HG03060 (cell line): Measurements from ENCODE around the gene GREB1.

ENCODE experiments used
- ATAC-seq: cut with Tn5 transposase; IDR thresholded peaks from one replicate; pipeline ENCODE4 v1.9.1; 2021; ENCODE audit warnings: low read depth, moderate number of reproducible peaks; ENCODE audit not compliant: unreplicated experiment

Gene GREB1

DNA sequence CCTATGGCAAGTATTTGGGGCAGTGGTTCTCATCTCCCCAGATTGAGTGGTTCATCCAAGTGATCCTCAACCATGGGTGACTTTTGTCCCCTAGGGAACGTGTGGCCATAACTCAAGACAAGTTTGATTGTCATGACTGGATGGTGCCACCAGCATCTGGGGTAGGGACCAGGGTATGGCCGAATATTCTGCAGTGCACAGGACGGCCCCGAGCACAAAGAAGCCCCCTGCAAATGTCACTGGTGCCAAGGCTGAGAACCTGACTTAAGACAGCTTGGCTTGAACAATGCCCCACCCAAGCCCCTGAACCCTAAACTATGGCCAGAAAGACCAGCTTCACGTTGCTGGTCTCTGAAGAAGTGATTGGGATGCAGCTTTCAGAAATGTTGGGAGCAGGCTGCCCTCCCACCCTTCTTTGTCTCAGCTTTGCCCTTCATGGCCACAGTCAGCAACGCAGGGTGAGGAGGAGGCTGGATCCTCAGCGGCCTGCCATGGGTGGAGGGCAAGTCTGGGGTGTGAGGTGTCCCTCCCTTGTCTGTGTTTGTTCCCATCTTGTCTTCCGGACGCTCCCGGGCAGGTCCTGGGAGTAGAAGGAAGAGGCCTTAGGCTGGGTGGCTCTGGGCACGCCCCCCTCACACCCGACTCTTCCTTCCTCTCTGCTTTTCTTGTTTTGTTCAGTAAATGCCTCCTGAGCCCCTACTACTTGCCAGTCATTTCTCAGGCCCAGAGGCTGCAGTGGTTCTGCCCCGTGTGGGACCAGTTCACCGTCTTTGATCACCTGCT lies 43.4 kb downstream of the GREB1 start:
- no peak for ATAC-seq

DNA sequence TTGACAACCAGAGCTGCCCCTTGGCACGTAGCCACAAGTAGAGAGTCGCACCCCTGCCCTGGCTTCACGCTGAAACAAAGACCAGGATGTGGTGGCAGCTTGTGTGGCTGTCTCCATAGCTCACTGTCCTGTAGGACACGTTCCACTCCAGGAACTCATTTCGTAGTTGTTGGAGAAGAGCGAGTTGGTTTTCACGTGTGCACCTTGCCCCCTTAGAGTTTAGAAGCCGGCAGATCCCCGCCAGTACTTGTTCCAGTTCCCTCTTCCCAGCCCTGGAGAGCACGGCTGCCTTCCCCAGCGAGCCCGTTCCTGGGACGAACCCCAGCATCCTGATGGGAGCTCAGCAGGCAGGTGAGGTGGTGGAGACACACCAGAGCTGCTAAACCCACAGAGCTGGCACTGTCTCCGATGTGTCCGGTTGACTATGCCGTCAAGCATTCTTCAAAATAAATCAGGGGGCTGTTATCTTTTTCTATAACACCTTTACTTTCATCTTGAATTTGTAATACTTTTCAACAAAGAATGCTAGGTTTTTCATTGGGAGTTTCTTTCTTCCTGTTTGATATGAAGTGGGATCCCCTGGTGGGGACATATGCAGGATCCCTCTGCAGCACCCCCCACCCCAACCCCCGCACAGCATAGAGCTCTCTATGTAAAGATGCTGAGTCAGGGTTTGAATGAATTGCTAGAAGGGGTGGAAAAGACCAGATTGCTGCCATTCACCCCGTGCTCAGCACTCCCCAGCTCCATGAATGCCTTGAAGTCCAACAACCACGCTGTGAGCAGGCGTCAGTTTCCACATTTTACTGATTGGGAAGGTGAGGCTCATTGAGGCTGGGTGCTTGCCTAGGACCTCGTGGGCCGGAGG lies 44.5 kb downstream of the GREB1 start:
- ATAC-seq: no peak

DNA sequence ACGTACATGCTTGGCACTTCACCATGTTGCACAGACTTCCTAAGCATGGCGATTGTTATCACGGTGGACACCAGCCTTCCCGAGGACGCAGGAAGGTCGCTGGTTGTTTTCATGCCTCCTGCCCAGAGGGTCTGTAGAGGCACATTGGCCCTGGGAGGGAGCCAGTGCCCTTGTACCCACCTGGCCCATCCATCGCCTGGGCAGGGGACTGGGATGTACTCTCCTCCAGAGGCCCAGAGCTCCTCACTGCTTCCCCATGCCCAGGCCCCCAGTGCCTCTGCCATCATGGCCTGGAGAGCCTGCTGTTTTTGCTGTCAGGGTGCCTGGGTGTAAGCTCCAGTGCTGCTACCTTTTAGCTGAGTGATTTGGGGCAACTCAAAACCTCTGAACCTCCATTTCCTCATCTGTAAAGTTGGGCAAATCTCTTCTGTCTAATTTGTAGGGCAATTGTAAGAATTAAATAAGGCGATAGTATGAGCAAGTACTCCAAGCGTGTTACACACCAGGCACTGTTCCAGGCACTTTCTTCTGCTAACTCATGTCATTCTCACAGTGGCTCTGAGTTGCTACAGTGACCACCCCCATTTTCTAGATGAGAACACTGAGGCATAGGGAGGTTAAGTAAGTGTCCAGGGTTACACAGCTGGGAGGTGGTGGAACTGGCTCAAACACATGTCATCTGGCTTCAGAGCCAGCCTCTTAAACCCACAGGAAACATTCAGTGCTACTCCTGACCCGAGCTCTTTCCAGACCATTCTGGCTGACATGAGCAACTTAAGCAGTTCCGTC lies 45.3 kb downstream of the GREB1 start:
- ATAC-seq: no peak

DNA sequence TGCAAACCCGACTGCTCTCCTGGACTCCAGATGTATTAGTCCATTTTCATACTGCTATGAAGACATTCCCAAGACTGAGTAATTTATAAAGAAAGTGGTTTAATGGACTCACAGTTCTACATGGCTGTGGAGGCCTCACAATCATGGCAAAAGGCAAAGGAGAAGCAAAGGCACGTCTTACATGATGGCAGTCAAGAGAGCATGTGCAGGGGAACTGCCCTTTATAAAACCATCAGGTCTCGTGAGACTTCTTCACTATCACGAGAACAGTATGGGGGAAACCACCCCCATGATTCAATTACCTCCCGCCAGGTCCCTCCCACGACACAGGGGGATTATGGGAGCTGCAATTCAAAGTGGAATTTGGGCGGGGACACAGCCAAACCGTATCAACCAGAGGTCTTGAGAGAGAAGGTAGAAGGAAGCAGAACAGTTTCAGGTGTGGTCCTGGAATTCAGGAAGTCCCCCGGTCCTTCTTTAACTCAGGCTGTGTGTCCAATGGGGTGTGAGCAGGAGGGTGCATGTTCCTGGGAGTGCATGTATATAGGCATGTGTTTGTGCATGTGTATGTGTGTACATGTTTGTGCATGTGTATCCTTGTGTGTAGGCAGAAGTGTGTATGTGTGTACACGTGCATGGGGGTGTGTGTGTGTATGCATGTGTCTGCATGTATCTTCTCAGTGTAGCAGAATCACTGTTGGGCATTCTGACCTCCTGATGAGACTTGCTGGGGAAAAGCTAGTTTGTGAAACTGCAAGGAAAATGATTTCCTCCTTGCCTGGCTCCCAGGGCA lies 46.2 kb downstream of the GREB1 start:
- no peak for ATAC-seq

DNA sequence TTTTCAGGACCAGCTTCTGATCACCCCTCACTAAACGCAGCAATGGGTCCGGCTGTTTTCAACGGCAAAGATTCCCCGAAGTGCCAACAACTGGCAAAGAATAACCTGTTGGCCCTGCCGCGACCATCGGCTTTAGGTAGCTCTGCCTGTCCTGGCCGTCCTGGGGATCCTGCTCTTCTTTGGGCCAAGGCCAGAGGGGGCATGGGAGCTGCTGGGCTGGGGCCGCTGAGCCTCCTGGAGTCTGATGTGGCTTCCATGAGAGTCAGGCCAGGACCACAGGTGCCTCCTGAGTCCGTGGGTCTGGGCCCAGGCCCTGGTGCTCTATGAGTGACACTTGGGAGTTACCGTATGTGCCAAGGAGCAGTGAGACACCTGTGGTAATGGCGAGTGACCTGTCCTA lies 46.9 kb downstream of the GREB1 start:
- ATAC-seq: no peak

DNA sequence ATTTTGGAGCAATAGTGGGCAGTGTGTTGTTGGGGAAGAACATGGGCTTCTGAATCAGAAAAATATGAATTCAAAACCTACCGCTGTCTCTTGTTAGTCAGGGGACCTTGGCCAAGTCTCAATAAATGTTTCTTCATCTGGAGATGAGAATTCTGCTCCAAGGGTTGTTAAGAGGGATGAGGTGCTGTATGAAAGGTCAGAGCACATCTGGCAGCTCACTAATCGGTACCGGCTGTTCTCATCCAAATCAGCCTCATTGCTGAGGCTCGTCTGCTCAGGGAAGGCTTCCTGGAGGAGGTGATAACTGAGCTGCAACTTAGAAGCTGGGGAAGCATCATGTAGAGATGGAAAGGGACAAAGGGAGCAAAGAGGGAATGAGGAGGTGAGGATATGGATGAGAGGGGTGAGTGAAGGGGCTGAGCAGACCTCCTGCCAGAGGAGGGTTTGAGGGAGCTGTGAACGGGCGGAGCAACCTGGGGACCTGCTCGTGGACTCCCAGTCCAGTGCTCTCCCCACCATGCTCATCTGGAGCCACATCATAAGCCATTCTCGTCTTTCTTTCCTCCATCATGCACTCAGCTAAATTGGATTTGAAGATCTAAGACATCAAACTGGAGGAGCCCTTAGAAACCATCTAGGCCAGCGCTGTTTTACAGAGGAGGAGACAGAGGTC lies 47.4 kb downstream of the GREB1 start:
- no peak for ATAC-seq

DNA sequence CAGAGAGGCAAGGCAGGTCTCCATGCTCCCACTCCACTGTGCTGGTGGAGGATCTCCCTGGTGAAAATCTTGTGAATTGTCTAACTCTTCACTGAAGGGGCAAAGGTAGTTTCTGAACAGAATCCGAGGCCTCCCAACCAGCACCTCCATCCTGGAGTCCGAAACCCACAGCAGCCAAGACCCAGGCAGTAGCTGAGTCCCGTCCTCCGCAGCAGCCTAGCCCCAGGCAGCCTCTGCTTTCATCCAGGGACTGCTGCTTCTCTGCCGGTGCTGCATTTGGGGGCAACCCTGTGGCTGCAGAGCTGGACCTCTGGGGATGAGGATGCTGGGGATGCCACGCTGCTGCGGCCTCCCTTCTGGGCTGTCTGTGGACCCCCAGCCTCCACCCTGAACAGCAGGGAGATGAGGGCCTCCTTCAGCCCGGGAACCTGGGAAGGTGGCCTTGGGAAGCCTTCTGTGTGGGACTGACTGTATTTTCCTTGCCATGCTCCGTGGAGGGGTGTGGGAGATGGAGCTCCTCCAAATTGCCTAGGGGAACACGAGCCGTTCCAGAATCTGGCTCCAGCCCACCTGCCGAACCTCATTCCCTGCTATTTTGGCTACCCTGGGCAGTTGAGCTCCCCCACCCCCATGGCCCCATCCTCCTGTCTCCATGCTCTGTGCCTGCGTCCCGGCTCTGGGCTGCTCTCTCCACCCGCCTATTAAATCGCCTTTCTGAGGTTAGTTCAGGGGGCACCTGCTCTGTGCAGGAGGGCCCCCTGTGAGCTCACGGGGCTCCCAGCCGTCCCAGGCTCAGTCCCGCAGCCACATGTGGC lies 48.2 kb downstream of the GREB1 start:
- ATAC-seq: no peak

DNA sequence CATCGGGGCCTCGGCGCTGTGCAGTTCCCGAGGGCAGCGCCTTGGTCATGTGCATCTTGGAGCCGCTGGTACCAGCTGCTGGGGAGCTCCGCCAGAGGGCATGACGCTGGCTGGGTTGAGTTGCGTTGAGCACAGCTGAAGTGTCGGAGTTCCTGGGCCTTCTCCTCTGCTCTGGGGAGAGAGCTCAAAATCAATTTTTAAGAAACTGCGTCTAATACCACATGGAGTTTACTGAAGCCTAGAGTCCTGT lies 48.7 kb downstream of the GREB1 start:
- no peak for ATAC-seq

DNA sequence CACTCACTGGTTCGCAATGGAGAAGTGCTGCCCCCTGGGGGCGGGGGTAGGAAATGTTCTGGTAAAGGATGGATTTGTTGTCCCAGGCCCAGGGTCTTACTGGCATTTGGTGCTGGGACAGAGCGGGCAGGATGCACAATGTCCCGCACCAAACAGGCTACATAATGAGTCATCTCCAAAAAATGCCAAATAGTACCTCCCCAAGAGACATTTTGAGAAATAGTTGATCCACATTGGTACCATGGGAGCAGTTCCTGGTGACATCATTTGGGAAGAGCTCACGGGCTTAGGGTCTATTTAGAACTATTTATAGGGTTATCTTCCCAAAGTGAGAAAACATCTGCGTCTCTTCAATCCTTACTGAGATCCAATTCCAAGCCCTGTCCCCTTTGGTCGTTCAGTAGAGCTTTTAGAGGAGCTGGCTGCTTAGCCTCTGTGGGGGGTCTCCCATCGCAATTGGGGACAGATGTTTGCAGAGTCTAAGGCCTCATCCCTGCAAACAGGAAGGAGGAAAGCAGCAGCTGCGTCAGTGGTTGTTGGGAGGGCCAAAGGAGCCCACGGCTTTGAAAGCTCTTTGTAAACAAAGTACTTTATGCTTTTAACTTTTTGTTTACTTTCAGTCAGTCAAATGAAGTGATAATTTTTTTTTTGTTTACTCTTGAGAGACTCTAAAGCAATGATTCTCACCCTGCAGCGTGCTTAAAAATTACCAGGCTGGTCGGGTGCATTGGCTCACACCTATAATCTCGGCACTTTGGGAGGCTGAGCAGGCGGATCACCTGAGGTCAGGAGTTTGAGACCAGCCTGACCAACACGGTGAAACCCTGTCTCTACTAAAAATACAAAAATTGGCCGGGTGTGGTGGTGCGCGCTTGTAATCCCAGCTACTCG lies 49.3 kb downstream of the GREB1 start:
- ATAC-seq: no peak

DNA sequence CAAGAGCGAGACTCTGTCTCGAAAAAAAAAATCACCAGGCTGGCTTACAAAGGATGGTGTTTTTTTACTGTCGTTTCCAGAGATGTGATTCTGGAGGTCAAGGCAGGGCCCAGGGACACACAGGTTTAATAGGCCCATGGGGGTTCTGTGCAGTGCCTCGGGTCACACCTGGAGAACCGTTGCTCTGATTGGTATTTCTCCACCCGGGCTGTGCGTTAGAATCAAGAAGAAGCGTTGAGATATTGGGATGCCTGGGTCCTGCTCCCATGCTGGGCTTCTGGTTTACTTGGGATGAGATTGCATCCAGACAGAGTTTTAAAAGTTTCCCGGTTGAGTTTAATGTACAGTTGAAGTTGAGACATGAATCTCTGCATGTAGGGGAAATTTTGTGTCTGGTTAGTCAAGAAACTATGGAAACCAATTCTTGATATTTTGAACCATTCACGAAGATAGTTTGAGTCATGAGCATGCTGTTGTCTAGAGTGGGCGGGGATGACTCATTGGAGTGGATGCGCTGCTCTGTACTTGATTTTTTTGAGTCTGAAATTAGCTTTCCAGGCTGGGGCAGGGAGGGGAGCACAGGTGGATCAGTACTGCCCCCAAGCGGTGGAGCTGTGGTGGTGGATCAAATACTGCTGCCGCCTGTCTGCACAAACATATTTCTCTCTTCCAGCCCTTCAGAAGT lies 50.1 kb downstream of the GREB1 start:
- peak; percentile 94 for ATAC-seq

DNA sequence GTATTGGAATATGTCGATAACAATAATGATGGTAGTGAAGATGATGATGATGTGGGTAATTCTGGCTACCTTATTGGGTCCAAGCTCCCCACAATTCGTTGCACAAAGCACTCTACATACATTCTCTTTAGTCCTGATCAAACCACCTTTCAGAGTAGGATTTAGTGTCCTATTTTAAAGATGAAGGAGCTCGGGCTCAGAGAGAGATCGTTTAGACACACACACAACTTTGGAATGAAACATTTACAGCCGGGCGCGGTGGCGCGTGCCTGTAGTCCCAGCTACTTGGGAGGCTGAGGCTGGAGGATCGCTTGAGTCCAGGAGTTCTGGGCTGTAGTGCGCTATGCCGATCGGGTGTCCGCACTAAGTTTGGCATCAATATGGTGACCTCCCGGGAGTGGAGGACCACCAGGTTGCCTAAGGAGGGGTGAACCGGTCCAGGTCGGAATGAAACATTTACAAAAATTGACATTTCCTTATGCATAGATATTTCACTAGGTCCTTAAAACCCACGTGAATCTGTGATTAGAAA lies 50.7 kb downstream of the GREB1 start:
- no peak for ATAC-seq

DNA sequence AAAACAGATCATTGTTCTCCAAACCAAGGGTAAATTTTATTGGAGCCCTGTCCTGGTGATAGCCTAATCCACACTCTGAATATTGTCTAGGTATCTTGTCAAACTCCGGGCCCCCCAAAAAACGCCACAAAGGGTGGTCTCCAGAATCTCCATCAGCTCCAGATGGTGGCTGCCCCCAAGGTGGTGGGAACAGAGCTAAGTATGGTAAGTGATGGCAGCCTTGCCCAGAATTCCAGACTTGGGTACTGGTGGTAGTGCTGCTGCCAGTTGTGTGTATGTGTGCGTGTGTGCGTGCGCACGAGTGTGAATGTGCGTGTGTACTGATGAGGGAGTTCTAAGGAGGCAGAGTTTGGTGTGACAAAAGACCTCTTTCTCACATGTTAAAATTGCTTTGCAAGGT lies 51.2 kb downstream of the GREB1 start:
- no peak for ATAC-seq

DNA sequence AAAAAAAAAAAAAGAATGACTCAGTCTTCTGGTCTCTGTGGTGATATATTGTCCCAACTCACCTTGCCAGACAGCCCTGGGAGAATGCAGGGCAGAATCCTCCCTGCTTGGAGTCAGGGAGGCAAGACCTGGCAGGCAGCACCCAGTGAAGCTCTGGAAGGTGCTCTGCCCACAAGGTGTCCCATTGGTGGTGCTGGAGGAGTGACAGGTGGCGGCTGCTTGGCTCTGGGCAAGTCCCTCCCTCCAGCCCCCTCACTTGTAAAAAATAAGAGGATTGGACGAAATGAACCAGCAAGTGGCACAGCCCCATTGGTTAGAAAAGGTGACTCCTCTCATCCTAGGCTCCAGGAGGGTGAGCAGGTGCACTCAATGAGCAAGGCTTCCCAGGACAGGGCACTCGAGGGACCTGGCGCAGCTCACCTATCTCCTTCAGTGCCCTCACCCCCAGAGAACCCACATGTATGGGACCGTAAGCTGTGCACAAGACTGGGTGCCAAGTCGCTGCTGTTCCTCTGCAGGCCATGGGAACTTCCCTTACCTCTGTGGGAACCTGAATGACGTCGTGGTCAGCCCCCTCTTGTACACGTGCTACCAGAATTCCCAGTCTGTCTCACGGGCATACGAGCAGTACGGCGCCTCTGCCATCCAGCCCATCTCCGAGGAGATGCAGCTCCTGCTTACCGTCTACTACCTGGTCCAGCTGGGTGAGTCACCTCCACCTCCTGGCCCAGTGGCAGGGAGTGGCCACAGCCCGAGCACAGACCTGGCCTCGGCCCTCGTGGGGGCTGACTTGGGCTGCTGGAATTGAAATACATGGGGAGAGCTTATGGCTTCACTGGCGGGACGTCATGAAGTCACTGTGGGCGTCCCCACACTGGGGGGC lies 54.6 kb downstream of the GREB1 start:
- ATAC-seq: no peak

DNA sequence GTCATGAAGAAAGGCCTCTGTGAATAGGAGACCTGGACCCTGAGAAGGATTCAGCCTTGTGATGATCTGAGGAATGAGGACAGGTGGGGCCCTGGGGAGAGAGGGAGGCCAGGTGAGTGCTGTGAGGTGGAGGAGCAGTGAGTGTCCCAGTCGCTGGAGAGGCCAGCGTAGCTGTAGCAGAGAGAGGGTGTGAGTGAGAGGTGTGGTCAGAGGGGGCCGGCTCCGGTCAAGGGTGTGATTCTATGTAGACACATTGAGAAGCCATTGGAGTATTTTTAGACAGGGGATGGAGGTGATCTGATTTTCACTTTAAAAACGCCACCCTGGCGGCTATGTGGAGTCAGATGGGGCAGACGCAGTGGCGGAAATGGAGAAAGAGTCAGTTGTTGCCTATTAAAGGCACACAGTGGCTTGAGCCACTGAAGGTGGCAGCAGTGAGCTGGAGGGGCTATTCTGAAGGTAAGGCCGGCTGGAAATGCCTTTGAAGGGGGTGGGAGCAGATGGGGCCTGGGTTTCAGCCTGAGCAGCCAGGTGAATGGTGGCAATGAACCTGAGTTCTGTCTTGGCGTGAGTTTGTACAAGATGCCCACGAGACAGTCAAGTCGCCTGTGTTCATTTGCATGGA lies 55.6 kb downstream of the GREB1 start:
- ATAC-seq: no peak

DNA sequence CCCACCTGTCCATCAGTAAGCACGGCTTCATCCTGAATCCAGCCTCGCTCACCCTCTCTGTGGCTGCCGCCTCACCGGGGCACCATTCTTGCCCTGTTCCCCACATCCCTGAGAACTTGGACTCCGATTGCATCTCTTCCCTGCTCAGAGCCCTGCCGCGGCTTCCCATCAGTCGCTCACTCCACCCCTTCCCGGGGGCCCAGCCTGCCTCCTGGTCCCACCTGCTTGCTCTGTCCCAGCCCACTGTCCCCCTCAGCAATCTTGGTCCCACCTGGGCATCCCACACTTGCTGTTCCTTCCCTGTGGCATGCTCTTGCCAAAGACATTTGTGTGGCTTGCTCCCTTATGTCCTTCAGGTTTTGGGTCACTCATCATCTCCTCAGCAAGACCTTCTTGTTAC lies 56.3 kb downstream of the GREB1 start:
- ATAC-seq: no peak

DNA sequence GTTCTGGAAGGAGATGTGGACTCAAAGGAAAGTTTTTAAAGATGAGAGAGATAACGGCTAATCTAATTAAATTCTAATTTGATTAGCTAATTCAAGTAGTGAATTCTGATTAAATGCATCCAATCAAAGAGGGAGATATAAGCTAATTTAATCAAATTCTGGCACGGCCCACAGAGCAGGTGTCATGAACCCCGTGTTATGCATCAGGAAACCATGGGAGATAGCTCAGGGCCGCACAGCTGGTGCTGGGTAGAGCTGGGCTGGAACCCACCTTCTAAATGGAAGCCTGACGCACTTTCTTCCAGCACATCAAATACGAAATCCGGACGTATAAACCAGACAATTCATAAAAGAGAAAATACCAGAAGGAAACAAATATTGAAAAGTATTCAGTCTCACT lies 57.2 kb downstream of the GREB1 start:
- ATAC-seq: no peak
